Immature natural killer cell (primary cell): ENCODE measurements around the gene GLRA1. TPM values are rescaled to one million over a fixed set of nuclear protein-coding genes. Genes with fewer than 3 reads are reported as not detected.

Experiments used
- DNase-seq, 3 donors: peaks; one replicate each; pipeline ENCODE4 v3.0.0; 2022; ENCODE audit warnings: mixed read lengths in 1 of 3
- H3K27ac Mint-ChIP-seq, 6 donors: one replicate each; pipeline ENCODE4 v1.8.0; 2020; ENCODE audit warnings: mixed read lengths in 6 of 6, mild to moderate bottlenecking in 5 of 6, inconsistent platforms in 4 of 6, moderate library complexity in 3 of 6
- H3K27me3 Mint-ChIP-seq, 3 donors: one replicate each; pipeline ENCODE4 v1.8.0; 2020 to 2021; ENCODE audit warnings: low read depth in 3 of 3, mild to moderate bottlenecking in 3 of 3, mixed read lengths in 3 of 3, moderate library complexity in 3 of 3, inconsistent platforms in 1 of 3
- H3K36me3 Mint-ChIP-seq, 3 donors: one replicate each; pipeline ENCODE4 v1.8.0; 2020; ENCODE audit warnings: mixed read lengths in 3 of 3, inconsistent platforms in 2 of 3, mild to moderate bottlenecking in 2 of 3
- H3K4me1 Mint-ChIP-seq, 2 donors: one replicate each; pipeline ENCODE4 v1.8.0; 2020; ENCODE audit warnings: inconsistent platforms in 2 of 2, mild to moderate bottlenecking in 2 of 2, mixed read lengths in 2 of 2, moderate library complexity in 1 of 2
- H3K4me3 Mint-ChIP-seq, 5 donors: one replicate each; pipeline ENCODE4 v1.8.0; 2020; ENCODE audit warnings: mild to moderate bottlenecking in 5 of 5, mixed read lengths in 5 of 5, inconsistent platforms in 3 of 5, moderate library complexity in 3 of 5
- H3K9me3 Mint-ChIP-seq, 6 donors: one replicate each; pipeline ENCODE4 v1.8.0; 2020; ENCODE audit warnings: mild to moderate bottlenecking in 6 of 6, mixed read lengths in 6 of 6, inconsistent platforms in 4 of 6, moderate library complexity in 3 of 6
- polyA plus RNA-seq, 3 donors: library from polyadenylated mRNA; unstranded; fragments of 300-500 nt; fragmentation: Illumina TruSeq; gene quantifications; one replicate each; pipeline ENCODE4 v1.2.3, GENCODE V29; 2021

GLRA1 gene
- polyA plus RNA-seq, 3 donors from 2014 or later = not detected

GRCh38 chr5:151947931-151948608, 23.4 kb upstream of the GLRA1 start:
- Mint-ChIP-seq H3K4me1 (no peaks in the 10 kb centered on the region), H3K27ac (no peak overlapping the region), H3K36me3 (no peaks in the 10 kb centered on the region), H3K27me3 (peaks cover 0 to 12% (median 7%) of the 10 kb centered on the region in 3 donors), H3K4me3 (no peak overlapping the region), H3K9me3 (peaks cover 0 to 3% (median 0%) of the 10 kb centered on the region in 6 donors)
- no peak for DNase-seq

- no peaks in the 10 kb centered on the region for H3K4me1 Mint-ChIP-seq
- H3K27ac Mint-ChIP-seq = no peak overlapping the region
- H3K4me3 Mint-ChIP-seq = no peak overlapping the region
- peaks cover 5 to 13% (median 7%) of the 10 kb centered on the region in 6 donors for H3K9me3 Mint-ChIP-seq
- no peak for DNase-seq
- peaks cover 0 to 8% (median 0%) of the 10 kb centered on the region in 3 donors for H3K36me3 Mint-ChIP-seq
- H3K27me3 Mint-ChIP-seq = peaks cover 0 to 10% (median 1%) of the 10 kb centered on the region in 3 donors
Measured at GRCh38 chr5:151937851-151938250, 13.2 kb upstream of the GLRA1 start.

- peaks cover 0 to 9% (median 1%) of the 10 kb centered on the region in 3 donors for H3K27me3 Mint-ChIP-seq
- H3K27ac Mint-ChIP-seq = no peak overlapping the region
- peaks cover 0 to 11% (median 0%) of the 10 kb centered on the region in 3 donors for H3K36me3 Mint-ChIP-seq
- peaks cover 12 to 31% (median 23%) of the 10 kb centered on the region in 6 donors for H3K9me3 Mint-ChIP-seq
- no peak overlapping the region for H3K4me3 Mint-ChIP-seq
- H3K4me1 Mint-ChIP-seq = no peaks in the 10 kb centered on the region
- DNase-seq = no peak
Measured at GRCh38 chr5:151935135-151935695, 10.6 kb upstream of the GLRA1 start.

- Mint-ChIP-seq H3K4me3 (no peak overlapping the region), H3K9me3 (peaks cover 19 to 41% (median 27%) of the 10 kb centered on the region in 6 donors), H3K36me3 (peaks cover 0 to 11% (median 0%) of the 10 kb centered on the region in 3 donors), H3K27me3 (peaks cover 0 to 14% (median 5%) of the 10 kb centered on the region in 3 donors), H3K4me1 (no peaks in the 10 kb centered on the region), H3K27ac (no peak overlapping the region)
- no peak for DNase-seq
Measured at GRCh38 chr5:151931260-151931659, 6.6 kb upstream of the GLRA1 start.

- Mint-ChIP-seq H3K36me3 (no peaks in the 10 kb centered on the region), H3K9me3 (peaks cover 2 to 37% (median 5%) of the 10 kb centered on the region in 6 donors), H3K4me3 (no peak overlapping the region), H3K4me1 (no peaks in the 10 kb centered on the region), H3K27ac (no peak overlapping the region), H3K27me3 (peaks cover 0 to 22% (median 3%) of the 10 kb centered on the region in 3 donors)
- DNase-seq = no peak
Measured at GRCh38 chr5:151926188-151926587, 1.5 kb upstream of the GLRA1 start.

GRCh38 chr5:151925340-151925739, 689 bp upstream of the GLRA1 start:
- Mint-ChIP-seq H3K9me3 (peaks cover 0 to 36% (median 3%) of the 10 kb centered on the region in 6 donors), H3K4me3 (no peak overlapping the region), H3K27ac (no peak overlapping the region), H3K27me3 (peaks cover 0 to 22% (median 3%) of the 10 kb centered on the region in 3 donors), H3K36me3 (no peaks in the 10 kb centered on the region), H3K4me1 (no peaks in the 10 kb centered on the region)
- DNase-seq = no peak

- Mint-ChIP-seq H3K27ac (no peak overlapping the region), H3K27me3 (peaks cover 0 to 20% (median 2%) of the 10 kb centered on the region in 3 donors)
Measured at GRCh38 chr5:151923866-151924476, 680 bp downstream of the GLRA1 start.

GRCh38 chr5:151921916-151922315, 2.7 kb downstream of the GLRA1 start:
- Mint-ChIP-seq H3K27me3 (peaks cover 2 to 18% (median 3%) of the 10 kb centered on the region in 3 donors), H3K4me3 (no peak overlapping the region), H3K9me3 (peaks cover 0 to 20% (median under 1%) of the 10 kb centered on the region in 6 donors), H3K4me1 (no peaks in the 10 kb centered on the region), H3K36me3 (no peaks in the 10 kb centered on the region), H3K27ac (no peak overlapping the region)
- DNase-seq = peak in 1 of 3 donors; percentile 1

More at GRCh38 chr5:151923866-151924476, 680 bp downstream of the GLRA1 start:
- Mint-ChIP-seq H3K4me1 (no peaks in the 10 kb centered on the region), H3K9me3 (peaks cover 0 to 35% (median 3%) of the 10 kb centered on the region in 6 donors), H3K4me3 (no peak overlapping the region), H3K36me3 (no peaks in the 10 kb centered on the region)
- no peak for DNase-seq

- H3K9me3 Mint-ChIP-seq = peaks cover 0 to 7% (median 0%) of the 10 kb centered on the region in 6 donors
- no peak for DNase-seq
- no peaks in the 10 kb centered on the region for H3K4me1 Mint-ChIP-seq
- H3K27me3 Mint-ChIP-seq = peaks cover 4 to 7% (median 4%) of the 10 kb centered on the region in 3 donors
- H3K36me3 Mint-ChIP-seq = no peaks in the 10 kb centered on the region
- no peak overlapping the region for H3K4me3 Mint-ChIP-seq
- no peak overlapping the region for H3K27ac Mint-ChIP-seq
Measured at GRCh38 chr5:151917904-151918303, 6.7 kb downstream of the GLRA1 start.

- peaks cover 3 to 10% (median 6%) of the 10 kb centered on the region in 3 donors for H3K27me3 Mint-ChIP-seq
- H3K27ac Mint-ChIP-seq = no peak overlapping the region
- no peaks in the 10 kb centered on the region for H3K4me1 Mint-ChIP-seq
- H3K9me3 Mint-ChIP-seq = peaks cover 0 to 2% (median 0%) of the 10 kb centered on the region in 6 donors
- H3K36me3 Mint-ChIP-seq = no peaks in the 10 kb centered on the region
- DNase-seq = no peak
- H3K4me3 Mint-ChIP-seq = no peak overlapping the region
Measured at GRCh38 chr5:151913425-151913824, 11.2 kb downstream of the GLRA1 start.

- DNase-seq = no peak
- Mint-ChIP-seq H3K27me3 (peaks cover 3 to 13% (median 4%) of the 10 kb centered on the region in 3 donors), H3K36me3 (no peaks in the 10 kb centered on the region), H3K4me3 (no peak overlapping the region), H3K9me3 (peaks cover 0 to 2% (median 0%) of the 10 kb centered on the region in 6 donors), H3K4me1 (no peaks in the 10 kb centered on the region), H3K27ac (no peak overlapping the region)
Measured at GRCh38 chr5:151912360-151912759, 12.3 kb downstream of the GLRA1 start.

GRCh38 chr5:151911011-151911410, 13.6 kb downstream of the GLRA1 start:
- H3K27ac Mint-ChIP-seq = no peak overlapping the region
- no peaks in the 10 kb centered on the region for H3K4me1 Mint-ChIP-seq
- H3K36me3 Mint-ChIP-seq = no peaks in the 10 kb centered on the region
- no peak overlapping the region for H3K4me3 Mint-ChIP-seq
- DNase-seq = no peak
- H3K9me3 Mint-ChIP-seq = no peaks in the 10 kb centered on the region
- peaks cover 2 to 13% (median 6%) of the 10 kb centered on the region in 3 donors for H3K27me3 Mint-ChIP-seq

GRCh38 chr5:151909628-151910027, 15.0 kb downstream of the GLRA1 start:
- H3K36me3 Mint-ChIP-seq = no peaks in the 10 kb centered on the region
- no peak overlapping the region for H3K27ac Mint-ChIP-seq
- no peak for DNase-seq
- H3K27me3 Mint-ChIP-seq = peaks cover 2 to 13% (median 6%) of the 10 kb centered on the region in 3 donors
- no peaks in the 10 kb centered on the region for H3K4me1 Mint-ChIP-seq
- no peak overlapping the region for H3K4me3 Mint-ChIP-seq
- no peaks in the 10 kb centered on the region for H3K9me3 Mint-ChIP-seq

GRCh38 chr5:151906246-151906645, 18.4 kb downstream of the GLRA1 start:
- H3K4me1 Mint-ChIP-seq = no peaks in the 10 kb centered on the region
- no peak overlapping the region for H3K4me3 Mint-ChIP-seq
- no peaks in the 10 kb centered on the region for H3K9me3 Mint-ChIP-seq
- no peak overlapping the region for H3K27ac Mint-ChIP-seq
- no peaks in the 10 kb centered on the region for H3K36me3 Mint-ChIP-seq
- no peak for DNase-seq
- peaks cover 3 to 9% (median 7%) of the 10 kb centered on the region in 3 donors for H3K27me3 Mint-ChIP-seq
